Stomach (tissue), 9 donors: ENCODE results near the gene LIN7C. TPM values are rescaled to one million over a fixed set of nuclear protein-coding genes. Genes with fewer than 3 reads are reported as not detected.

ENCODE experiments used
- DNase-seq, 2 donors: peaks; one replicate each; pipeline versions ENCODE4 v3.0.0 to v3.0.0-alpha.2; 2013 to 2019
- H3K27ac ChIP-seq, 5 donors: fragments of 200-600 bp in 4 of 5; sonication (generic) in 4 of 5; one replicate each; pipeline ENCODE4 v1.5.1; 2013 to 2019; ENCODE audit warnings: mild to moderate bottlenecking in 1 of 5, moderate library complexity in 1 of 5
- H3K27me3 ChIP-seq, 3 donors: fragments of 200-600 bp; sonication (generic); one replicate each; pipeline ENCODE4 v1.5.1; 2017 to 2019; ENCODE audit warnings: mixed run types in 1 of 3
- H3K36me3 ChIP-seq, 4 donors: fragments of 200-600 bp; sonication (generic); 1 replicate in 3 of 4; 2 replicates in 1 of 4; pipeline ENCODE4 v1.5.1; 2016 to 2019
- H3K4me1 ChIP-seq, 4 donors: fragments of 200-600 bp; sonication (generic); one replicate each; pipeline ENCODE4 v1.5.1; 2016 to 2019
- H3K4me3 ChIP-seq, 4 donors: fragments of 200-600 bp; sonication (generic) in 3 of 4; one replicate each; pipeline ENCODE4 v1.5.1; 2016 to 2019; ENCODE audit warnings: mild to moderate bottlenecking in 1 of 4
- H3K9me3 ChIP-seq, 4 donors: fragments of 200-600 bp; sonication (generic); one replicate each; pipeline ENCODE4 v1.5.1; 2016 to 2019
- EP300 ChIP-seq: sonication (generic); formaldehyde crosslinking; IDR thresholded peaks from one replicate; pipeline ENCODE4 v1.6.1; 2017; ENCODE audit warnings: antibody characterized with exemption
- POLR2A ChIP-seq, 4 donors: fragments of 450-650 bp; IDR thresholded peaks; one replicate each; pipeline ENCODE4 v1.6.1; 2016; ENCODE audit warnings: antibody characterized with exemption in 4 of 4, control low read depth in 2 of 4, mild to moderate bottlenecking in 1 of 4, moderate library complexity in 1 of 4
- POLR2AphosphoS5 ChIP-seq, 3 donors: sonication (generic); formaldehyde crosslinking; IDR thresholded peaks; one replicate each; pipeline ENCODE4 v1.6.1; 2016; ENCODE audit warnings: antibody characterized with exemption in 3 of 3
- WGBS, 5 donors: extraction: QIAGEN DNeasy Blood & Tissue Kit in 3 of 5; methylation state at CpG; one replicate each; pipeline versions ENCODE4 v1.1.5 to v1.1.7; 2013 to 2018; 5-methylcytosine and 5-hydroxymethylcytosine counted together
- intact Hi-C: fragments of 100-400 bp; cut with DNase I; formaldehyde crosslinking; loops from one replicate; pipeline ENCODE4 v1.15.1; 2023; ENCODE audit warnings: low total_unique reads
- polyA plus RNA-seq, 3 donors: library from polyadenylated mRNA; stranded (reverse); fragments of 200-250 nt; gene quantifications; one replicate each; pipeline ENCODE4 v1.2.3, GENCODE V29; 2013
- total RNA-seq, 5 donors: library from RNA; depleted of rRNA; stranded (reverse); fragments of >200 nt; gene quantifications; one replicate each; pipeline versions ENCODE4 v1.1.0 to v1.2.3, GENCODE V29; 2014 to 2016
- TF ChIP-seq, protein P1 (sequence below), 7 experiments: fragments of 450-650 bp in 4 of 7; fragments of 200-600 bp in 3 of 7; sonication (generic) in 3 of 7; IDR thresholded peaks; one replicate each; pipeline ENCODE4 v1.5.1; 2016 to 2019; ENCODE audit warnings: antibody characterized with exemption in 7 of 7, control low read depth in 2 of 7, mild to moderate bottlenecking in 1 of 7
- donor health status: healthy with polysubstance abuse.
- donor health status: Bipolar disorder and iron deficiency.
- donor health status: healthy.

Gene LIN7C
- total and polyA plus RNA-seq, 8 donors = 7.2 to 106 (median 17.5) TPM

DNA sequence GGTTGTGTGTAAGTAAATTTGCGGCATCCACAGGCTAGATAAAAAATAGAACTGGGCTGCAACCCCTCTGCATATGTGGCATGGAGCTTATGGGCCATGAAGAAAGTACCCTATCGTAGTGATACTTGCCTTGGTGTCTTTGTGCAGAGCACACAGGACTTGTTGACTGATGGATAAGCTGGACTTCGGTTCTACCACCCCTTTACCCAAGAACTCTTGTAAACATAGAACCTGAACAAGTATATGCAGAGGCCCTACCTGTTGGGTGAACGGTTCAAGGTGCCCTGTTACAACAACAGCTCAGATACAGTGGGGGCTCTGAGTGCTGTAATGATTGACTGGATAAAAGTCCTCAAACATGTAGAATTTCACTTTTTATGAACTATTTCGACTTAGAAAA, 30.9 kb downstream of the LIN7C start:
- Histone ChIP-seq H3K27me3 (no peaks in the 10 kb centered on the region), H3K36me3 (no peaks in the 10 kb centered on the region), H3K4me3 (no peak overlapping the region), H3K27ac (no peak overlapping the region), H3K9me3 (no peaks in the 10 kb centered on the region), H3K4me1 (peaks cover 0 to 16% (median 8%) of the 10 kb centered on the region in 4 donors)
- intact Hi-C loops = loop anchor here (10.0 kb wide), 1 partner anchor 181 kb away; no protein-coding TSS in a partner anchor
- DNase-seq = no peak
- TF ChIP-seq POLR2A (IDR thresholded peaks at IDR 0.05) (no peak), EP300 (no peak), POLR2AphosphoS5 (IDR thresholded peaks at IDR 0.05) (no peak)
- TF ChIP-seq, protein P1, sequence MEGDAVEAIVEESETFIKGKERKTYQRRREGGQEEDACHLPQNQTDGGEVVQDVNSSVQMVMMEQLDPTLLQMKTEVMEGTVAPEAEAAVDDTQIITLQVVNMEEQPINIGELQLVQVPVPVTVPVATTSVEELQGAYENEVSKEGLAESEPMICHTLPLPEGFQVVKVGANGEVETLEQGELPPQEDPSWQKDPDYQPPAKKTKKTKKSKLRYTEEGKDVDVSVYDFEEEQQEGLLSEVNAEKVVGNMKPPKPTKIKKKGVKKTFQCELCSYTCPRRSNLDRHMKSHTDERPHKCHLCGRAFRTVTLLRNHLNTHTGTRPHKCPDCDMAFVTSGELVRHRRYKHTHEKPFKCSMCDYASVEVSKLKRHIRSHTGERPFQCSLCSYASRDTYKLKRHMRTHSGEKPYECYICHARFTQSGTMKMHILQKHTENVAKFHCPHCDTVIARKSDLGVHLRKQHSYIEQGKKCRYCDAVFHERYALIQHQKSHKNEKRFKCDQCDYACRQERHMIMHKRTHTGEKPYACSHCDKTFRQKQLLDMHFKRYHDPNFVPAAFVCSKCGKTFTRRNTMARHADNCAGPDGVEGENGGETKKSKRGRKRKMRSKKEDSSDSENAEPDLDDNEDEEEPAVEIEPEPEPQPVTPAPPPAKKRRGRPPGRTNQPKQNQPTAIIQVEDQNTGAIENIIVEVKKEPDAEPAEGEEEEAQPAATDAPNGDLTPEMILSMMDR (IDR thresholded peaks at IDR 0.05) = no peak
- 79 to 85% (median 81%) methylated on average over 5 of the region's 5 CpGs for WGBS, 5 donors

DNA sequence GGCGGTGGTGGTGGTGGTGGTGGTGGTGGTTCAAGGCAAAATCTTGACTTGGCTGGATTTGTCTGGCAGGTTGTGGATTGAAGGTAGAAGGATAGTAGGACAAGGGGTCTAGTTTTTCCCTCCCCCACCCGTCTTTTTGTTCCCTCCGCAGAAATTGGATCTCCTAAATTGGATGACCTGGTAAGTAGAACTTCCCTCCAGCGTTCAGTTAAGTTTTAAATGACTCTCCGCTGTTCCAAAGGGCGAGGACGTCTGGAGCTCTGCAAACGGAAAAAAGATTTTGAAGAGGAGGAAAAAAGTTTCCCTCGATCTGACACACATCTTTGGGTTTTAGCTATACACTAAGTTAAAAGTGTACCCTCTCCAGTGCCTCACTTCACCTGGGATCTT, 33.6 kb downstream of the LIN7C start:
- no peak for DNase-seq
- 2 to 10% (median 4%) methylated on average over 8 to 9 of the region's 9 CpGs for WGBS, 5 donors
- Histone ChIP-seq H3K4me1 (peaks cover 5 to 42% (median 26%) of the 10 kb centered on the region in 4 donors), H3K9me3 (no peaks in the 10 kb centered on the region), H3K4me3 (peak overlapping the region; percentile 90 to 96 (median 91)), H3K36me3 (no peaks in the 10 kb centered on the region), H3K27ac (peak overlapping the region; percentile 62 to 96 (median 87)), H3K27me3 (no peaks in the 10 kb centered on the region)
- intact Hi-C loops = loop anchor here (10.0 kb wide), 1 partner anchor 178 kb away; no protein-coding TSS in a partner anchor
- TF ChIP-seq POLR2AphosphoS5 (IDR thresholded peaks at IDR 0.05) (no peak), POLR2A (IDR thresholded peaks at IDR 0.05) (no peak), EP300 (no peak)
- TF ChIP-seq, protein P1 (IDR thresholded peaks at IDR 0.05) = no peak

DNA sequence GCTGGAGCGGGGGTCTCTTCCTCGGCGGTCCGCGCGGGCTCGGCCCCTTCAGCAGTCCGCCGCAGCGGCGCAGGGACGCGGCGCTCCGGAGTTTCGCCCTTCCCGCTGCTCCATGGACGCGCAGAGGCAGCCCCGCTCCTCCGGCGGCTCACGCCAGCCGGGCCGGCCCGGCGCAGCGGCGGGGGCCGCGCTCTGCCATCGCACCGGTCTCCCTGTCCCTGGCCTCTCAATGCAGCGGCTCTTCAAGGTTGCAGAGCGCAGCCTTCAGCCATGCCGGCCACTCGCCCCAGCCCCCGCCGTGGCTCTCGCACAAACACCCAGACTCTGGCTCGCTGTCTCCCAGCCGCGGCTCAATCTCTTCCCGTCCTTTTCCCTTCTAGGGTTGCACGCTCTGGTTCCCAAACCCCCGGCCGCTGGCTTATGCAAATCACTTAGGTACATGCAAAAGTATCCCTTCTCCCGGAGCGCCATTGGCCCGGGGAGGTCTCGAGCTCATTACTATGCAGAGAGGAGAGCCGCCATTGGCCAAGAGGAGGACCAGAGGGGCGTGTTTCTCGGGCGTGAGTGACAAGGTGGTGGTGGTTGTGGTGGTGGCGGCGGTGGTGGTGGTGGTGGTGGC, 34.1 kb downstream of the LIN7C start, which contains the start of gene LGR4:
TSS of gene LGR4 (minus strand) at position 393 of the 619 bp plus-strand sequence. CDS start 488 bp downstream, outside the sequence.
- Histone ChIP-seq H3K36me3 (no peaks in the 10 kb centered on the region), H3K27ac (peak within 1 kb of the TSS; percentile 86 to 96 (median 92)), H3K4me1 (peaks cover 9 to 47% (median 29%) of the 10 kb centered on the region in 4 donors), H3K9me3 (no peaks in the 10 kb centered on the region), H3K4me3 (peak within 1 kb of the TSS; percentile 90 to 96 (median 91)), H3K27me3 (no peaks in the 10 kb centered on the region)
- 0 to 1% (median 1%) methylated on average over 22 to 57 of the region's 57 CpGs for WGBS, 5 donors
- peak; percentile 95 to 97 for DNase-seq
- intact Hi-C loops = loop anchor here (10.0 kb wide), 1 partner anchor 178 kb away; no protein-coding TSS in a partner anchor
- TF ChIP-seq, protein P1 (IDR thresholded peaks at IDR 0.05) = no peak
- TF ChIP-seq POLR2AphosphoS5 (IDR thresholded peaks at IDR 0.05) (peak; percentile 70 to 90 (median 87)), POLR2A (IDR thresholded peaks at IDR 0.05) (peak in 2 of 4 donors; percentile 65 to 71)

DNA sequence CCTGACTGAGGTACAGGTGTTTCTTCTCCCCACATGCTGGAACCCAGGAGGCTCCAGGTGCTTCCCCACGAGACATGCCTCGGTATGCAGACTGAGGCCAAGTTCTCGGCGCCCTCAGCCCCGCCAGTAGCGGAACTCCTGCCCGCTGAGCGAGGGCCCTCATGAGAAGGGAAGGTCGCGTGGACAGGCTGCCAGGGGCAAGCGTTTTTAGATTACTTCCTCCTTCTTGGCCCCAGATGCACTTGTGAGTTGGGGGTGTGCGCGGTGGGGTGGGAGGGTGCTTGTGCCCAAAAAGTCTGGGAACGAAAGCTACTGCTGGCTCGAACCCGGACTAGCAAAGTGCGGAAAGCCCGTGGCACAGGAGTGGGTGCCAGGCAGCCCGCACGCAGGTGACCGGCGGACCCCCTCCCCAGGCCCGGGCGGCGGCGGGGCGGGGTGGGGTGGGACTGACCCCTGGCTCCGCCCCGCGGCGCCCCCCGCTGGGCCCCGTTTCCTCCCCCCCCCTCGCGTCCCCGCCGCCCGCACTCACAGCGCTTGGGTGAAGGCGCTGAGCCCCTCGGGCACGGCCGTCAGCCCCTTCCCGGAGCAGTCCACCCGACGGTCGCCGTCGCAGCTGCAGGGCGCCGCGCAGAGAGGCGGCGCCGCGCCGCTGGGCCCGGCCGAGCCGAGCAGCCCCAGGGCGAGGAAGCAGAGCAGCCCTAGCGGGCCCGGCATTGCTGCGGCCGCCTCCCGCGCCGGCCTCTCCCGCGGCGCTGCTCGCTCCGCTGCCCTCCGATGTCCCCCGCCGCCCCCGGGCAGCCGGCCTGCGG, 34.8 kb downstream of the LIN7C start:
- no peak for TF ChIP-seq POLR2AphosphoS5 (IDR thresholded peaks at IDR 0.05)
- TF ChIP-seq POLR2A (IDR thresholded peaks at IDR 0.05) = no peak
- TF ChIP-seq, protein P1 (IDR thresholded peaks at IDR 0.05) = no peak
- TF ChIP-seq EP300 = no peak
- Histone ChIP-seq H3K4me3 (peak overlapping the region; percentile 90 to 96 (median 91)), H3K4me1 (peaks cover 9 to 54% (median 34%) of the 10 kb centered on the region in 4 donors), H3K36me3 (no peaks in the 10 kb centered on the region), H3K27ac (peak overlapping the region; percentile 86 to 96 (median 92)), H3K27me3 (no peaks in the 10 kb centered on the region), H3K9me3 (no peaks in the 10 kb centered on the region)
- WGBS, 5 donors = 0 to 1% (median 0%) methylated on average over 32 to 77 of the region's 79 CpGs
- intact Hi-C loops = loop anchor here (10.0 kb wide), 1 partner anchor 177 kb away; no protein-coding TSS in a partner anchor
- peak; percentile 49 to 77 for DNase-seq
